HCT116 (cell line): ENCODE measurements around the gene ERBIN. TPM values are rescaled to one million over a fixed set of nuclear protein-coding genes. Genes with fewer than 3 reads are reported as not detected.

Source experiments
- ATAC-seq: fragments of 200-7000 bp; cut with Tn5 transposase; 2 replicates; pipeline ENCODE4 v1.9.1; 2020; ENCODE audit warnings: mild to moderate bottlenecking, moderate library complexity
- BruUV-seq: library from RNA; stranded (reverse); fragments of 400-500 nt; replicated peaks from 2 replicates; lab custom pipeline; 2021; lab: Mats Ljungman, UMichigan
- CTCF ChIA-PET: fragments of 300-600 bp; sonication (Branson Sonifier 250); formaldehyde crosslinking; loops from one replicate; lab custom pipeline; 2021; ENCODE audit warnings: antibody characterized with exemption; lab: Charles Lee
- POLR2A ChIA-PET: fragments of 300-600, 350-600 bp; sonication (Branson Sonifier 250); formaldehyde crosslinking; loops from one replicate; lab custom pipeline; 2021; ENCODE audit warnings: antibody characterized with exemption; lab: Charles Lee
- RAD21 ChIA-PET, 2 experiments: fragments of 300-600 bp; sonication (Branson Sonifier 250); formaldehyde crosslinking; loops; one replicate each; lab custom pipeline; 2023; ENCODE audit warnings: low total read pairs in 2 of 2; ENCODE audit not compliant: uncharacterized antibody in 2 of 2, unreplicated experiment in 2 of 2, low non-redundant PET in 1 of 2; lab: Charles Lee
- DNase-seq: peaks from one replicate; pipeline ENCODE4 v3.0.0-alpha.2; 2010; ENCODE audit warnings: low read depth, low spot score
- H2AFZ ChIP-seq: fragments of 200-600 bp; shearing (Covaris generic), sonication (generic); 2 replicates; pipeline ENCODE4 v1.6.1; 2017; ENCODE audit warnings: low read depth, mixed run types, mixed read lengths, antibody characterized with exemption, low read length; ENCODE audit not compliant: poor library complexity, severe bottlenecking
- H3K27ac ChIP-seq: 2 replicates; pipeline ENCODE4 v1.5.1; 2012; ENCODE audit warnings: low read depth, low read length
- H3K27me3 ChIP-seq: fragments of 200-600 bp; sonication (generic); 2 replicates; pipeline ENCODE4 v1.6.1; 2016; ENCODE audit warnings: mixed run types, low read length, mixed read lengths; ENCODE audit not compliant: insufficient read depth
- H3K36me3 ChIP-seq, 2 experiments: fragments of 200-500 bp in 1 of 2; fragments of 200-600 bp in 1 of 2; sonication (Bioruptor generic) in 1 of 2; sonication (generic) in 1 of 2; 2 replicates each; pipeline versions ENCODE4 v1.5.1 to v1.6.1; 2014 to 2016; ENCODE audit warnings: low read length in 2 of 2, inconsistent platforms in 1 of 2, mixed read lengths in 1 of 2, mixed run types in 1 of 2; ENCODE audit not compliant: insufficient read depth in 2 of 2, control insufficient read depth in 1 of 2
- H3K4me1 ChIP-seq, 2 experiments: fragments of 200-600 bp in 1 of 2; sonication (generic) in 1 of 2; 2 replicates each; pipeline versions ENCODE4 v1.5.1 to v1.6.1; 2012 to 2017; ENCODE audit warnings: low read length in 2 of 2, inconsistent platforms in 1 of 2, mild to moderate bottlenecking in 1 of 2, mixed read lengths in 1 of 2, mixed run types in 1 of 2, moderate library complexity in 1 of 2; ENCODE audit not compliant: insufficient read depth in 2 of 2, control insufficient read depth in 1 of 2
- H3K4me2 ChIP-seq: fragments of 200-600 bp; sonication (generic); 2 replicates; pipeline ENCODE4 v1.6.1; 2017; ENCODE audit warnings: mixed run types, low read length, mixed read lengths
- H3K4me3 ChIP-seq, 2 experiments: fragments of 200-600 bp in 1 of 2; sonication (generic) in 1 of 2; replicated peaks in 1 of 2; 2 replicates each; pipeline ENCODE4 v1.5.1; 2011 to 2016; ENCODE audit warnings: low read length in 2 of 2, control low read depth in 1 of 2, low read depth in 1 of 2, mild to moderate bottlenecking in 1 of 2, mixed read lengths in 1 of 2, mixed run types in 1 of 2
- H3K79me2 ChIP-seq: fragments of 200-600 bp; sonication (generic); 2 replicates; pipeline ENCODE4 v1.6.1; 2017; ENCODE audit warnings: mild to moderate bottlenecking, mixed run types, low read length, moderate library complexity, mixed read lengths; ENCODE audit not compliant: insufficient read depth
- H3K9ac ChIP-seq: fragments of 200-600 bp; sonication (generic); 2 replicates; pipeline ENCODE4 v1.6.1; 2016; ENCODE audit warnings: low read length, mixed read lengths
- H3K9me2 ChIP-seq: fragments of 200-600 bp; sonication (generic), shearing (Covaris generic); 2 replicates; pipeline ENCODE4 v1.6.1; 2017; ENCODE audit warnings: mixed run types, mild to moderate bottlenecking, moderate library complexity; ENCODE audit not compliant: insufficient read depth
- H3K9me3 ChIP-seq, 2 experiments: fragments of 200-500 bp in 1 of 2; fragments of 200-600 bp in 1 of 2; sonication (Bioruptor generic) in 1 of 2; sonication (generic) in 1 of 2; 2 replicates each; pipeline ENCODE4 v1.6.1; 2014 to 2017; ENCODE audit warnings: low read length in 2 of 2, mixed read lengths in 2 of 2, inconsistent platforms in 1 of 2, low read depth in 1 of 2, mild to moderate bottlenecking in 1 of 2, mixed run types in 1 of 2, moderate library complexity in 1 of 2; ENCODE audit not compliant: control insufficient read depth in 1 of 2, insufficient read depth in 1 of 2
- H4K20me1 ChIP-seq: fragments of 200-600 bp; sonication (generic), shearing (Covaris generic); 2 replicates; pipeline ENCODE4 v1.6.1; 2017; ENCODE audit warnings: mixed run types, mild to moderate bottlenecking, moderate library complexity; ENCODE audit not compliant: insufficient read depth
- CBX3 ChIP-seq: IDR thresholded peaks from 2 replicates; pipeline ENCODE4 v1.6.1; 2012; ENCODE audit warnings: low read depth
- POLR2A ChIP-seq: IDR thresholded peaks from 2 replicates; pipeline ENCODE4 v1.7.0; 2011; ENCODE audit warnings: borderline replicate concordance; ENCODE audit not compliant: insufficient read depth, insufficient read length; ENCODE audit errors: extremely low read depth
- POLR2AphosphoS5 ChIP-seq: IDR thresholded peaks from 2 replicates; pipeline ENCODE4 v1.6.1; 2011; ENCODE audit warnings: mild to moderate bottlenecking, low read depth, low read length, moderate library complexity
- SIN3A ChIP-seq: IDR thresholded peaks from 2 replicates; pipeline ENCODE4 v1.6.1; 2012; ENCODE audit warnings: low read depth
- SRF ChIP-seq: IDR thresholded peaks from 2 replicates; pipeline ENCODE4 v1.6.1; 2012; ENCODE audit warnings: low read depth
- YY1 ChIP-seq: IDR thresholded peaks from 2 replicates; pipeline ENCODE4 v1.6.1; 2011; ENCODE audit warnings: low read length, low read depth, moderate library complexity, mild to moderate bottlenecking; ENCODE audit not compliant: insufficient replicate concordance; ENCODE audit errors: extremely low read depth
- ZFX ChIP-seq: fragments of 450-650 bp; IDR thresholded peaks from 2 replicates; pipeline ENCODE4 v1.6.1; 2017
- ZNF274 ChIP-seq: fragments of 200-500 bp; sonication (Bioruptor generic); IDR thresholded peaks from 2 replicates; pipeline ENCODE4 v1.6.1; 2014; ENCODE audit warnings: mild to moderate bottlenecking, low read depth, low read length, inconsistent platforms
- intact Hi-C: fragments of 100-400 bp; cut with micrococcal nuclease; formaldehyde crosslinking; loops from 2 replicates; pipeline ENCODE4 v1.10.0; 2022
- total RNA-seq: library from RNA; stranded (reverse); gene quantifications from one replicate; pipeline ENCODE4 v1.2.1, GENCODE V29; 2021; ENCODE audit not compliant: unreplicated experiment
- TF ChIP-seq, protein P1 (sequence below): IDR thresholded peaks from 2 replicates; pipeline ENCODE4 v1.6.1; 2012
- TF ChIP-seq, protein P2 (sequence below): IDR thresholded peaks from 2 replicates; pipeline ENCODE4 v1.6.1; 2012

The ERBIN gene
- total RNA-seq, 1 experiment from 2014 or later = 57.4 TPM

DNA sequence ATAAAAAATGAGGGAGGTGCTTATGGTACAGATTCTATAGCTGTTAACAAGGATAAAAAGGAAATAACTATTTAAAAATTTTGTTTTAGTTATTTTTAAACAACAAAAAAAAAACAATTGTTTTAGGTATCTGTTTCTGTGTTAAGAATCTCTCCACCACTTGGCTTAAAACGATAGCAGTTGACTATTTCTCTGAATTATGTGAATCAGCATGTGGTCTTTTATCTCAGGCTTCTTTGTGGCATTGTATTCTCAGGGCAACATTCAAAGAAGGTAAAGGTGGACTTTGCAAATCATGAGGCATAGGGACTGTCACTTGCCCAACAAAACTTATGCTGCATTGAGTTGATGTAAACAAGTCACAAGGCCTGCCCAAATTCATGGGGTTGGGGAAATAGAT lies 55.2 kb downstream of the ERBIN start:
- ChIA-PET CTCF (no interaction called here), POLR2A (no interaction called here), RAD21 (no interaction called here)
- no peaks in the 10 kb centered on the region for H3K36me3 ChIP-seq
- TF ChIP-seq ZFX = no peak
- H3K9me3 ChIP-seq = no peaks in the 10 kb centered on the region
- H3K27me3 ChIP-seq = no peaks in the 10 kb centered on the region
- H3K79me2 ChIP-seq = peaks cover 81% of the 10 kb centered on the region
- 0 out of 2 replicates have a peak, but pooled peaks cover 4% of the 10 kb centered on the region for H4K20me1 ChIP-seq
- BruUV-seq = no TSS peak
- ATAC-seq (no peak), DNase-seq (no peak)
- no peak overlapping the region for H3K27ac ChIP-seq
- H3K4me2 ChIP-seq = no peak overlapping the region
- H2AFZ ChIP-seq = no peak overlapping the region
- H3K4me1 ChIP-seq = peaks cover 0 to 6% of the 10 kb centered on the region in 2 experiments; a peak in 1 of 4 replicates
- no peaks in the 10 kb centered on the region for H3K9me2 ChIP-seq
- no peak overlapping the region for H3K9ac ChIP-seq
- intact Hi-C loops = no loop called here
- H3K4me3 ChIP-seq = no peak overlapping the region

DNA sequence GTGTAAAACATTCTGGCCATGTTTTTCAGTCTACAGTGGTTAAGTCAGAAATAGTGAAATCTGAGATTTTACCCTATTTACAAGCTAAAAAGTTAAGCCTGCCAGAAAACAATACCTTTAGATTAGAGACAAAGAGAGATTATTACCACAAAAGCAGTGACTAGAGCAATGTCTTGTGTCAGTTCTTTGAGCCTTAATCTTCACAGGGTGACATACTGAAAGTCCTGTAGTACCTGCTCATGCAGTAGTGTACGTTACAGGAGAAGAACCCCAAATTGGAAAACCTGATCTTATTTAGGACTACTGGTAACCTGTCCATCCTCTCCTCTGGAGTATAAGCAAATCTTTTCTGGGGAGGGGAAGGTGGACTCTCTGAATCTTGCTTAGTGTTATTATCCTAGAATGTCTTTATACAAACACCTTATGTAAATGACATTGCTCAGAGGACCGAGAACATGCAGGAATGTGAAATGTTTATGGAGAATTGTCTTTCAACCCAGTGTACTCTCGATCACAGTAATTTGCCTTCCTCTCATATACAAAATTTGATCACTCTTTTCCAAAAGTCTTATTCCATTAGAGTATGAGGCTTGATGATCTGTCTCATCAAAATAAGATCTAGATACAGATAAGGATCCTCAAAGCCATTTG lies 55.7 kb downstream of the ERBIN start:
- BruUV-seq = no TSS peak
- H4K20me1 ChIP-seq = 0 out of 2 replicates have a peak, but pooled peaks cover 4% of the 10 kb centered on the region
- TF ChIP-seq POLR2A (no peak), CBX3 (no peak), YY1 (no peak), POLR2AphosphoS5 (no peak), SIN3A (no peak), ZNF274 (no peak), SRF (no peak)
- TF ChIP-seq, protein P1, sequence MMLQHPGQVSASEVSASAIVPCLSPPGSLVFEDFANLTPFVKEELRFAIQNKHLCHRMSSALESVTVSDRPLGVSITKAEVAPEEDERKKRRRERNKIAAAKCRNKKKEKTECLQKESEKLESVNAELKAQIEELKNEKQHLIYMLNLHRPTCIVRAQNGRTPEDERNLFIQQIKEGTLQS = no peak
- TF ChIP-seq, protein P2, sequence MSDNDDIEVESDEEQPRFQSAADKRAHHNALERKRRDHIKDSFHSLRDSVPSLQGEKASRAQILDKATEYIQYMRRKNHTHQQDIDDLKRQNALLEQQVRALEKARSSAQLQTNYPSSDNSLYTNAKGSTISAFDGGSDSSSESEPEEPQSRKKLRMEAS = no peak
- TF ChIP-seq, all 23 proteins: peak for 0
- H3K9ac ChIP-seq = no peak overlapping the region
- no peaks in the 10 kb centered on the region for H3K36me3 ChIP-seq
- H3K27me3 ChIP-seq = no peaks in the 10 kb centered on the region
- no peak overlapping the region for H3K4me2 ChIP-seq
- intact Hi-C loops = no loop called here
- H3K4me3 ChIP-seq = no peak overlapping the region
- RAD21 ChIA-PET = no interaction called here
- H3K4me1 ChIP-seq = peaks cover 0 to 6% of the 10 kb centered on the region in 2 experiments; a peak in 1 of 4 replicates
- POLR2A ChIA-PET = no interaction called here
- H3K9me2 ChIP-seq = no peaks in the 10 kb centered on the region
- H3K9me3 ChIP-seq = no peaks in the 10 kb centered on the region
- CTCF ChIA-PET = no interaction called here
- ATAC-seq = no peak
- no peak overlapping the region for H3K27ac ChIP-seq
- no peak for DNase-seq
- no peak overlapping the region for H2AFZ ChIP-seq
- H3K79me2 ChIP-seq = peaks cover 86% of the 10 kb centered on the region
